MM.1S (cell line): ENCODE measurements around the gene PIK3R1.

Experiments
- CTCF ChIP-seq: fragments of 300-600 bp; sonication (generic); IDR thresholded peaks from 2 replicates; pipeline ENCODE4 v1.5.1; 2016; ENCODE audit warnings: antibody characterized with exemption, low read length, mixed read lengths
- EZH2 ChIP-seq: fragments of 300-600 bp; sonication (generic); optimal IDR thresholded peaks from 2 replicates; pipeline ENCODE3; 2017; ENCODE audit warnings: low read depth, mild to moderate bottlenecking, antibody characterized with exemption, low read length, mixed read lengths

- TF ChIP-seq CTCF (no peak), EZH2 (no peak)
Observed at GRCh38 chr5:68177676-68178075, 37.9 kb upstream of the PIK3R1 start.
